C4-2B (cell line): ENCODE measurements around the gene SPOCK1.

Source experiments
- ZFX ChIP-seq: fragments of 450-650 bp; IDR thresholded peaks from 2 replicates; pipeline ENCODE4 v1.6.1; 2017
- TF ChIP-seq, protein P1 (sequence below): fragments of 450-650 bp; conservative IDR thresholded peaks from 2 replicates; pipeline ENCODE4 v1.5.1; 2017; ENCODE audit warnings: mild to moderate bottlenecking

DNA sequence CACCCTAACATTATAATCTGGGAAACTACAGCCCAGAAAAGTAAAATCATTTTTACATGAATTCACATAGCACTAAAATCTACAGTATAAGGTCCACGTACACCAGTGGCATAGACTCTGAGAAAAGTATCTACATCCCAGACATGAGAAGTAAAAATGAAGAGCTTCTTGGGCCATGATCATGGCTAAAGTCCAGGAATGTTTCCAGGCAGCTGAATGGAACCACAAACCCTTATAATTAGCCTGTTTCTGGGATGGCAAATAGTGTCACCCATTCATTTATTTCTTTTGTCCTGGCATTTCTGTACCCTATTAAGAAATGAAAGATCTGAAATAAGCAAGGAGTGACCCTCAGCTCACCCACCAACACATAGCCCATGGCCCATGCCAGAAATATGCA lies 217.9 kb downstream of the SPOCK1 start:
- TF ChIP-seq, protein P1, sequence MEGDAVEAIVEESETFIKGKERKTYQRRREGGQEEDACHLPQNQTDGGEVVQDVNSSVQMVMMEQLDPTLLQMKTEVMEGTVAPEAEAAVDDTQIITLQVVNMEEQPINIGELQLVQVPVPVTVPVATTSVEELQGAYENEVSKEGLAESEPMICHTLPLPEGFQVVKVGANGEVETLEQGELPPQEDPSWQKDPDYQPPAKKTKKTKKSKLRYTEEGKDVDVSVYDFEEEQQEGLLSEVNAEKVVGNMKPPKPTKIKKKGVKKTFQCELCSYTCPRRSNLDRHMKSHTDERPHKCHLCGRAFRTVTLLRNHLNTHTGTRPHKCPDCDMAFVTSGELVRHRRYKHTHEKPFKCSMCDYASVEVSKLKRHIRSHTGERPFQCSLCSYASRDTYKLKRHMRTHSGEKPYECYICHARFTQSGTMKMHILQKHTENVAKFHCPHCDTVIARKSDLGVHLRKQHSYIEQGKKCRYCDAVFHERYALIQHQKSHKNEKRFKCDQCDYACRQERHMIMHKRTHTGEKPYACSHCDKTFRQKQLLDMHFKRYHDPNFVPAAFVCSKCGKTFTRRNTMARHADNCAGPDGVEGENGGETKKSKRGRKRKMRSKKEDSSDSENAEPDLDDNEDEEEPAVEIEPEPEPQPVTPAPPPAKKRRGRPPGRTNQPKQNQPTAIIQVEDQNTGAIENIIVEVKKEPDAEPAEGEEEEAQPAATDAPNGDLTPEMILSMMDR, result no peak
- TF ChIP-seq ZFX, result no peak
